Fibroblast of villous mesenchyme (primary cell): ENCODE results near the gene KCTD3. TPM values are rescaled to one million over a fixed set of nuclear protein-coding genes. Genes with fewer than 3 reads are reported as not detected.

Experiments used
- DNase-seq: peaks from one replicate; pipeline ENCODE4 v3.0.0-alpha.2; 2010; ENCODE audit warnings: low read depth
- H3K4me3 ChIP-seq: 2 replicates; pipeline ENCODE4 v1.5.1; 2011; ENCODE audit warnings: low read depth, mild to moderate bottlenecking, low read length
- total RNA-seq: library from RNA; depleted of rRNA; stranded (reverse); fragments of >200 nt; gene quantifications from 2 replicates; pipeline ENCODE4 v1.2.3, GENCODE V29; 2012
- TF ChIP-seq, protein P1 (sequence below): IDR thresholded peaks from 2 replicates; pipeline ENCODE4 v1.5.1; 2012; ENCODE audit warnings: low read depth, mild to moderate bottlenecking, low read length; ENCODE audit not compliant: insufficient read depth

The KCTD3 gene
- total RNA-seq, 1 donor = 60.9 TPM

DNA sequence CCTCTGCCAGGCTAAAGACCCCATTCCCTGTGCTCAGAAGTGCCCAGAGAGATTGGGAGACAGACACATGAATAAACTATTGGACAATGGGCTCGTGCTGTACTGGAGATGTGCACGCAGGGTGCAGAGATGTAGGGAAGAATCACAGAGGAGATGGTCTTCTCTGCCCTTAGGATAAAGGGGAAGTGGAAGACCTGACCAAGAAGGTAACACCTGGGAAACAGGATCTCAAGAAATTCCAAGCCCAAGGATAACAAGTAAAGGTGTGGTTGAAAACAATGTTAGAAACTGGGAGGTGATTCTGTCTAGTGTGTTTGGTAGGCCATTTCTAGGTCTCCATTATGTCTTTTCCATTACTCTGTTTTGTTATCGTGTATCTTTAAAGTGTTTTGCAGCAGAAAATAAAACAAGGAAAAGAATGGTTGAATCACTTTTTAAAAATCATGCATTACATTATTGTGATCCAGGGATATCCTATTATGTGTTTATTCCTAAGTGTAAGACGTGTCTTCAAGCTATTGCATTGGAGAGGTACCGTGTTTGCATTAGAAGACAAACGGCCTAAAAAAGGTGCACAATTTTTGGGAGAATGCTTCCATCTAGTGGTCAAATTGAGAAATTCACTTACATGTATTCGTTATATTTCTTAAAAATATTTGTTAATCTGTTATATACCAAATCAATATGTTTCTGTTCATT, 40.8 kb upstream of the KCTD3 start:
- peak; percentile 67 for DNase-seq
- no peak overlapping the region for H3K4me3 ChIP-seq
- TF ChIP-seq, protein P1, sequence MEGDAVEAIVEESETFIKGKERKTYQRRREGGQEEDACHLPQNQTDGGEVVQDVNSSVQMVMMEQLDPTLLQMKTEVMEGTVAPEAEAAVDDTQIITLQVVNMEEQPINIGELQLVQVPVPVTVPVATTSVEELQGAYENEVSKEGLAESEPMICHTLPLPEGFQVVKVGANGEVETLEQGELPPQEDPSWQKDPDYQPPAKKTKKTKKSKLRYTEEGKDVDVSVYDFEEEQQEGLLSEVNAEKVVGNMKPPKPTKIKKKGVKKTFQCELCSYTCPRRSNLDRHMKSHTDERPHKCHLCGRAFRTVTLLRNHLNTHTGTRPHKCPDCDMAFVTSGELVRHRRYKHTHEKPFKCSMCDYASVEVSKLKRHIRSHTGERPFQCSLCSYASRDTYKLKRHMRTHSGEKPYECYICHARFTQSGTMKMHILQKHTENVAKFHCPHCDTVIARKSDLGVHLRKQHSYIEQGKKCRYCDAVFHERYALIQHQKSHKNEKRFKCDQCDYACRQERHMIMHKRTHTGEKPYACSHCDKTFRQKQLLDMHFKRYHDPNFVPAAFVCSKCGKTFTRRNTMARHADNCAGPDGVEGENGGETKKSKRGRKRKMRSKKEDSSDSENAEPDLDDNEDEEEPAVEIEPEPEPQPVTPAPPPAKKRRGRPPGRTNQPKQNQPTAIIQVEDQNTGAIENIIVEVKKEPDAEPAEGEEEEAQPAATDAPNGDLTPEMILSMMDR = peak; percentile 57

DNA sequence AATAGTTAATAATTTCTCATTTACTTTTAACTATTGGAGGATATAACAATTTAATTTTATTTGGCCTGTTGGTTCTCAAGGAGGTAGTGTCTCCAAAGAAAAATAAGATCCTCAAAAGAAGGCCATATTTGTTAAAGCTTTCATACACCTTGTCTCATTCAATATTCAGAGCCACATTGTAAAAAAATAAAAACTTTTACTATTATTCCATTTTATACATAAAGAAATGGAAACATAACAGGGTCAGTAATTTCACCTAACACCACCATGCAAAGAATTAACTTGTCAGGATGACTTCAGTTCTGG, 40.3 kb upstream of the KCTD3 start:
- no peak overlapping the region for H3K4me3 ChIP-seq
- DNase-seq = no peak
- TF ChIP-seq, protein P1 = no peak

DNA sequence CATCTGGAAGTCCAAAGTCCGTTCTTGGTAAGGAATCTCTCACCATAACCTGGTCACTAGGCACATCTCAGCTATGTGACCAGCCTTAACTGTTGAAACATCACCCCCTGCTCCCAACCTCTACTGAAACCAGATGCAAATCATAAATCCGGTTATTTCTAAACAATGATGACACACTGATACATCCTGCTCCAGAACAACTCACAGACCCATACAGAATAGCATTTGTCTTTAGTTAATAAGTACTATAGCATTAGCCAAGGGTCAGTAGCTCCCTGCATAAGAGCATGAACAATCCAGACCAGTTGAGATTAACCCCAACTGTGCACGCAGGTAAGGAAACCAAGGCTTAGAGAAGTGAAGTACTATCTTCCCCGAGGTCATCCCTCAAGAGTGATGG, 38.0 kb upstream of the KCTD3 start:
- H3K4me3 ChIP-seq = no peak overlapping the region
- DNase-seq = peak; percentile 22
- TF ChIP-seq, protein P1 = no peak

DNA sequence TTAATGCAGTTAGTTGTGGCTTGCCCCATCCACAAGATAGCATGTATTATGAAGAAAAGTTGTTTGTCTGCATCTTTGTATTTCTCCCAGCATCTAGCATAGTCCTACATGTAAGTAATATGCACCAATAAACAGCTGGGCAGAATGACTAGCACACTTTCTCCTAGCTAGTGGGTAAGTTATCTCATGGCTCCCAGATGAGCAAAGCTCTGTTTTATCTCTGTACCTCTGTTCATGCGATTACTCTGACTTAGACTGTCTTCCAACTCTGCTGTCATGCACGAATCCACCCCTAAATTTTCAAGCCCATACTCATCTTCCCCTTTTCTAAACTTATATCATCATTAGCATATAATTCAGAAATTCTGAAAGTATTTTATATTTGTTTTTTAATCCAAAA, 37.5 kb upstream of the KCTD3 start:
- H3K4me3 ChIP-seq = no peak overlapping the region
- TF ChIP-seq, protein P1 = no peak
- DNase-seq = no peak

DNA sequence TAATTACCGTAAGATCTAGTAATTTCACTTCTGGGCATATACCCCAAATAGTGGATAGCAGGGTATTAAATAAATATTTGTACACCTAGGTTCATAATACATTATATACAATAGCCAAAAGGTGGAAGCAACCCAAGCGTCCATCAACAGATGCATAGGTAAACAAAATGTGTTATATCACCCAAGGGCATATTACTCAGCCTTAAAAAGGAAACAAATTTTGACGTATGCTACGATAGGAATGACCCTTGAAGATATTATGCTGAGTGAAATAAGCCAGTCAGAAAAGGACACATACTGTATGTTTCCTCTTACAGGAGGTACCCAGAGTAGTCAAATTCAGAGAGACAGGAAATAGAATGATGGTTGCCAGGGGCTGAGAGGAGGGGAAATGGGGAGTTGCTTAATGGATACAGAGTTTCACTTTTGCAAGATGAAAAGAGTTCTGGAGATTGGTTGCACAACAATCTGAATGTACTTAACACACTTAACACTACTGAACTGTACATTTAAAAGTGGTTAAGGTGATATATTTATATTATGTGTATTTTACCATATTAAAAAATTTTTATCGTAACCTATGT, 36.6 kb upstream of the KCTD3 start:
- no peak for DNase-seq
- H3K4me3 ChIP-seq = no peak overlapping the region
- TF ChIP-seq, protein P1 = no peak

DNA sequence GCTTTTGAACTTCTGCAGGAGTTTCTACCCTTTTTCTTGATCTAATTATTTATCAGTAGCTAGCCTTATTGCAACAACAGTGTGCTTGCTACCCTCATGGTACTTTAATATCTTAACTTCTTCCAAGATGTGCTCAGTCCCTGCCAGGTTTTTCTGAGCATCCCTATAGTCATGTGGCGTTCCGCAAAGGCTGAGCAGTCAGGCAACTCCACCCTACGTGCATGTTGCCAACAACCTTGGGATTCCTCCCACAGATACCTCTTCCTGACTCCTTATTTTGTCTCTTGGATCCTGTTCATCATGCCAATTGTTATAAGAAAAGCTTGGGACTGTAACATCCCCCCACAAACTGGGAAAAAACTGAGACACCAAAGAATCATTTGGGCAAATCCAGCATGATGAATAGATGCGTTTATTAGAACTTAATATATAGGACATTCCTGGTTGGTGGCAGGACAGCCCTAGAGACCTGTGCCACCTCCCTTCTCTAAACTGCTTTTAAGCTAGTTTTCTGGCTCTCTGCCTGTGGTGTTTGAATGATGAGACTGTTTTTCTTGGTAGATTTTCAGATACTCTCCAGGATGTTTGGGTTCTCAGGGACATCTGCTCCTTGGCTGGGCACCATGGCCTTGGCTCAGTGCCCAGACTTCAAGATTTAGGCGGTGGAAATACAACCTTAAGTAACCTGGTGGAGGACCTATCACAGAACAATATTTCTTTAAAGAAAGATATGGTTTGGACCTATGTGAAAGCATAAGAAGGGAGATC, 27.1 kb upstream of the KCTD3 start:
- peak; percentile 10 for DNase-seq
- no peak overlapping the region for H3K4me3 ChIP-seq
- TF ChIP-seq, protein P1 = no peak
